ENCODE data around the gene PLEKHM3.

GRCh38 chr2:208033701-208034502, 8.6 kb upstream of the PLEKHM3 start:
- TF ChIP-seq CTCF (IDR thresholded peaks at IDR 0.05) (peak in 1 of 5 experiments; percentile 28), EP300 (IDR thresholded peaks at IDR 0.05) (no peak)
